CD14-positive monocyte (primary cell): ENCODE data around the gene SUGCT. TPM values are rescaled to one million over a fixed set of nuclear protein-coding genes. Genes with fewer than 3 reads are reported as not detected.

Source experiments
- DNase-seq, 3 donors: peaks; one replicate each; pipeline ENCODE4 v3.0.0-alpha.2; 2011 to 2022
- H2AFZ ChIP-seq: 2 replicates; pipeline ENCODE4 v1.6.0; 2012; ENCODE audit warnings: mild to moderate bottlenecking, low read depth, low read length, inconsistent platforms; ENCODE audit not compliant: insufficient read depth, poor library complexity, severe bottlenecking
- H3K27ac ChIP-seq, 2 donors: 1 replicate in 1 of 2; 2 replicates in 1 of 2; pipeline ENCODE4 v1.5.1; 2012 to 2013; ENCODE audit warnings: low read length in 2 of 2, control low read depth in 1 of 2, inconsistent platforms in 1 of 2, low read depth in 1 of 2, mild to moderate bottlenecking in 1 of 2
- H3K27me3 ChIP-seq, 2 donors: one replicate each; pipeline versions ENCODE4 v1.6.0 to v1.6.1; 2011 to 2013; ENCODE audit warnings: low read length in 2 of 2; ENCODE audit not compliant: control insufficient read depth in 2 of 2, insufficient read depth in 2 of 2
- H3K36me3 ChIP-seq, 2 donors: replicated peaks in 1 of 2; 1 replicate in 1 of 2; 2 replicates in 1 of 2; pipeline versions ENCODE4 v1.5.1 to v1.6.1; 2012 to 2013; ENCODE audit warnings: low read length in 2 of 2, control low read depth in 1 of 2, inconsistent platforms in 1 of 2, mild to moderate bottlenecking in 1 of 2; ENCODE audit not compliant: insufficient read depth in 2 of 2, control insufficient read depth in 1 of 2
- H3K4me1 ChIP-seq, 2 donors: 1 replicate in 1 of 2; 2 replicates in 1 of 2; pipeline versions ENCODE4 v1.5.1 to v1.6.1; 2012 to 2013; ENCODE audit warnings: low read length in 2 of 2, control low read depth in 1 of 2, inconsistent platforms in 1 of 2, mild to moderate bottlenecking in 1 of 2, moderate library complexity in 1 of 2; ENCODE audit not compliant: insufficient read depth in 2 of 2, control insufficient read depth in 1 of 2
- H3K4me2 ChIP-seq: replicated peaks from 2 replicates; pipeline ENCODE3; 2012; ENCODE audit warnings: low read length, moderate library complexity, mild to moderate bottlenecking; ENCODE audit not compliant: poor library complexity, severe bottlenecking; ENCODE audit errors: extremely low read depth
- H3K4me3 ChIP-seq, 3 experiments: fragments of 200-600 bp in 1 of 3; sonication (generic) in 1 of 3; replicated peaks in 1 of 3; 1 replicate in 2 of 3; 2 replicates in 1 of 3; pipeline ENCODE4 v1.5.1; 2011 to 2013; ENCODE audit warnings: low read length in 3 of 3, mild to moderate bottlenecking in 3 of 3, control low read depth in 2 of 3, low read depth in 2 of 3, inconsistent platforms in 1 of 3, moderate library complexity in 1 of 3
- H3K79me2 ChIP-seq: 2 replicates; pipeline ENCODE4 v1.6.0; 2012; ENCODE audit warnings: mild to moderate bottlenecking, control low read depth, inconsistent platforms, low read length, moderate library complexity; ENCODE audit not compliant: insufficient read depth
- H3K9ac ChIP-seq: 2 replicates; pipeline ENCODE4 v1.6.0; 2017; ENCODE audit warnings: low read length, mild to moderate bottlenecking; ENCODE audit not compliant: insufficient read depth, poor library complexity, severe bottlenecking
- H3K9me3 ChIP-seq, 2 donors: replicated peaks in 1 of 2; 1 replicate in 1 of 2; 2 replicates in 1 of 2; pipeline versions ENCODE4 v1.5.1 to v1.6.1; 2012 to 2013; ENCODE audit warnings: low read length in 2 of 2, control low read depth in 1 of 2; ENCODE audit not compliant: control insufficient read depth in 1 of 2, insufficient read depth in 1 of 2
- H4K20me1 ChIP-seq: 2 replicates; pipeline ENCODE4 v1.6.0; 2012; ENCODE audit warnings: mild to moderate bottlenecking, low read length, control low read depth, moderate library complexity; ENCODE audit not compliant: insufficient read depth
- H3K27ac Mint-ChIP-seq, 7 donors: one replicate each; pipeline ENCODE4 v1.8.0; 2020; ENCODE audit warnings: mild to moderate bottlenecking in 7 of 7, mixed read lengths in 7 of 7, moderate library complexity in 6 of 7, inconsistent platforms in 2 of 7
- H3K27me3 Mint-ChIP-seq, 3 donors: one replicate each; pipeline ENCODE4 v1.8.0; 2021 to 2022; ENCODE audit warnings: low read depth in 3 of 3, mild to moderate bottlenecking in 3 of 3, mixed read lengths in 3 of 3, moderate library complexity in 3 of 3, inconsistent platforms in 1 of 3
- H3K36me3 Mint-ChIP-seq, 2 donors: one replicate each; pipeline ENCODE4 v1.8.0; 2020; ENCODE audit warnings: mixed read lengths in 2 of 2, inconsistent platforms in 1 of 2, mild to moderate bottlenecking in 1 of 2
- H3K4me1 Mint-ChIP-seq: one replicate; pipeline ENCODE4 v1.8.0; 2020; ENCODE audit warnings: mild to moderate bottlenecking, mixed read lengths
- H3K4me3 Mint-ChIP-seq, 2 donors: one replicate each; pipeline ENCODE4 v1.8.0; 2020; ENCODE audit warnings: mild to moderate bottlenecking in 2 of 2, mixed read lengths in 2 of 2, moderate library complexity in 1 of 2
- H3K9me3 Mint-ChIP-seq, 7 donors: one replicate each; pipeline ENCODE4 v1.8.0; 2020 to 2022; ENCODE audit warnings: mixed read lengths in 7 of 7, mild to moderate bottlenecking in 6 of 7, moderate library complexity in 6 of 7, inconsistent platforms in 2 of 7
- WGBS: methylation state at CpG from one replicate; pipeline ENCODE4 v1.1.5; 2013; ENCODE audit warnings: missing lambda C conversion rate; ENCODE audit not compliant: insufficient coverage; 5-methylcytosine and 5-hydroxymethylcytosine counted together
- intact Hi-C, 2 donors: fragments of 100-400 bp; cut with micrococcal nuclease; formaldehyde crosslinking; loops; one replicate each; pipeline versions ENCODE4 v1.15.0 to v1.15.1; 2023
- polyA plus RNA-seq, 3 donors: library from polyadenylated mRNA; depleted of rRNA in 1 of 3; unstranded in 2 of 3; stranded (reverse) in 1 of 3; fragments of 300-500 nt in 2 of 3; fragments of >200 nt in 1 of 3; fragmentation: Illumina TruSeq in 2 of 3; gene quantifications; 1 replicate in 2 of 3; 2 replicates in 1 of 3; pipeline ENCODE4 v1.2.3, GENCODE V29; 2012 to 2021
- TF ChIP-seq, protein P1 (sequence below): fragments of 200-600 bp; IDR thresholded peaks from one replicate; pipeline ENCODE4 v1.8.0; 2022; ENCODE audit warnings: antibody characterized with exemption, mild to moderate bottlenecking

The SUGCT gene
- polyA plus RNA-seq, 3 donors = not detected

DNA sequence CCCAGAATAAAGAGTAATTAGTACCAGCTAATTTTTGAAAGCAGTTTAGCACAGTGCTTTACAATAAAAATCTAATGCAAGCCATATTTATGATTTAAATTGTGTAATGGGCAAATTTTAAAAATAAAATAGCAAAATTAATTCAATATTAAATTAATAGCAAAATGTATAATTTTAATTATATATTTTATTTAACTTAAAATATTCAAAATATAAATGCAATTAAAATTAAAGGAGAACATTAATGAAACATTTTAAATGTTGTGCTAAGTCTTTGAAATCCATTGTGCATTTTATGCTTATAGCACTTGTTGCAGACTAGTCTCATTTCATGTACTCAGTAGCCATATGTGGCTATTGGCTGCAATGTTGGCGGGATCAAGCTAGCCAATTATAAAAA lies 367.6 kb downstream of the SUGCT start:
- WGBS = no CpG with 5 or more reads among the region's 1 CpG
- no peaks in the 10 kb centered on the region for H4K20me1 ChIP-seq
- no peak overlapping the region for H3K4me2 ChIP-seq
- Mint-ChIP-seq H3K27me3 (no peaks in the 10 kb centered on the region), H3K4me1 (peaks cover 4% of the 10 kb centered on the region), H3K9me3 (peaks cover 2 to 14% (median 10%) of the 10 kb centered on the region in 7 donors), H3K27ac (no peak overlapping the region), H3K36me3 (no peaks in the 10 kb centered on the region), H3K4me3 (no peak overlapping the region)
- no peaks in the 10 kb centered on the region for H3K4me1 ChIP-seq
- H3K4me3 ChIP-seq = no peak overlapping the region
- H3K27ac ChIP-seq = no peak overlapping the region
- intact Hi-C loops = no loop called here
- H3K36me3 ChIP-seq = no peaks in the 10 kb centered on the region
- H3K27me3 ChIP-seq = no peaks in the 10 kb centered on the region
- TF ChIP-seq, protein P1, sequence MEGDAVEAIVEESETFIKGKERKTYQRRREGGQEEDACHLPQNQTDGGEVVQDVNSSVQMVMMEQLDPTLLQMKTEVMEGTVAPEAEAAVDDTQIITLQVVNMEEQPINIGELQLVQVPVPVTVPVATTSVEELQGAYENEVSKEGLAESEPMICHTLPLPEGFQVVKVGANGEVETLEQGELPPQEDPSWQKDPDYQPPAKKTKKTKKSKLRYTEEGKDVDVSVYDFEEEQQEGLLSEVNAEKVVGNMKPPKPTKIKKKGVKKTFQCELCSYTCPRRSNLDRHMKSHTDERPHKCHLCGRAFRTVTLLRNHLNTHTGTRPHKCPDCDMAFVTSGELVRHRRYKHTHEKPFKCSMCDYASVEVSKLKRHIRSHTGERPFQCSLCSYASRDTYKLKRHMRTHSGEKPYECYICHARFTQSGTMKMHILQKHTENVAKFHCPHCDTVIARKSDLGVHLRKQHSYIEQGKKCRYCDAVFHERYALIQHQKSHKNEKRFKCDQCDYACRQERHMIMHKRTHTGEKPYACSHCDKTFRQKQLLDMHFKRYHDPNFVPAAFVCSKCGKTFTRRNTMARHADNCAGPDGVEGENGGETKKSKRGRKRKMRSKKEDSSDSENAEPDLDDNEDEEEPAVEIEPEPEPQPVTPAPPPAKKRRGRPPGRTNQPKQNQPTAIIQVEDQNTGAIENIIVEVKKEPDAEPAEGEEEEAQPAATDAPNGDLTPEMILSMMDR = no peak
- H3K9me3 ChIP-seq = peaks cover 5 to 10% of the 10 kb centered on the region in 2 donors
- H3K79me2 ChIP-seq = no peaks in the 10 kb centered on the region
- DNase-seq = no peak
- H2AFZ ChIP-seq = no peak overlapping the region
- H3K9ac ChIP-seq = no peak overlapping the region

DNA sequence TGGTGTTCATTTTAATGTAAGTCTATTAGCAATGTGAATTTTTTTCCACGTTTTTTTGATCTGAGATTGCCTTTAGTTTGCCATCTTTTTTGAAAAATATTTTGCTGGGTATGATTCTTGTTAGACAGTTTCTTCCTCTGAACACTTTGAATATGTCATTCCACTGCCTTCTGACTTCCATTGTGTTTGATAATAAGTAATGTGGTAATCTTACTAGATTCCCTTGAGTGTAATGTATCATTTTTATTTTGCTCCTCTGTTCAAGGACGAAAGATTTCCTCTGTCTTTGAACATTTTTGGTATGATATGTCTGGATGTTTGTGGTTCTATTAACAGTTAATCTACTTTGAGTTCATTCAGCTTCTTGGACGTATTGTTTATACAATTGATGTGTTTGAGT lies 371.4 kb downstream of the SUGCT start:
- peaks cover 2 to 12% (median 8%) of the 10 kb centered on the region in 7 donors for H3K9me3 Mint-ChIP-seq
- Histone ChIP-seq H3K27ac (no peak overlapping the region), H3K4me1 (no peaks in the 10 kb centered on the region), H2AFZ (no peak overlapping the region), H4K20me1 (no peaks in the 10 kb centered on the region), H3K36me3 (no peaks in the 10 kb centered on the region), H3K9ac (no peak overlapping the region), H3K27me3 (no peaks in the 10 kb centered on the region), H3K4me3 (no peak overlapping the region), H3K9me3 (peaks cover 5 to 9% of the 10 kb centered on the region in 2 donors), H3K4me2 (no peak overlapping the region), H3K79me2 (no peaks in the 10 kb centered on the region)
- intact Hi-C loops = loop anchor here in 1 of 2 donors (5.0 kb wide), 1 partner anchor 101 kb away; no protein-coding TSS in a partner anchor
- peaks cover 4% of the 10 kb centered on the region for H3K4me1 Mint-ChIP-seq
- no peak overlapping the region for H3K27ac Mint-ChIP-seq
- H3K36me3 Mint-ChIP-seq = no peaks in the 10 kb centered on the region
- no peak for DNase-seq
- TF ChIP-seq, protein P1 = no peak
- no peaks in the 10 kb centered on the region for H3K27me3 Mint-ChIP-seq
- WGBS = 71% methylated on average over 1 of the region's 3 CpGs
- H3K4me3 Mint-ChIP-seq = no peak overlapping the region
